ENCODE data around the gene TEKT5.
"Not testable (repeated sequence)": the region's sequence is repeated elsewhere in the genome, so short reads cannot be mapped to it uniquely, and the experiment has no call there.

TEKT5 gene

DNA sequence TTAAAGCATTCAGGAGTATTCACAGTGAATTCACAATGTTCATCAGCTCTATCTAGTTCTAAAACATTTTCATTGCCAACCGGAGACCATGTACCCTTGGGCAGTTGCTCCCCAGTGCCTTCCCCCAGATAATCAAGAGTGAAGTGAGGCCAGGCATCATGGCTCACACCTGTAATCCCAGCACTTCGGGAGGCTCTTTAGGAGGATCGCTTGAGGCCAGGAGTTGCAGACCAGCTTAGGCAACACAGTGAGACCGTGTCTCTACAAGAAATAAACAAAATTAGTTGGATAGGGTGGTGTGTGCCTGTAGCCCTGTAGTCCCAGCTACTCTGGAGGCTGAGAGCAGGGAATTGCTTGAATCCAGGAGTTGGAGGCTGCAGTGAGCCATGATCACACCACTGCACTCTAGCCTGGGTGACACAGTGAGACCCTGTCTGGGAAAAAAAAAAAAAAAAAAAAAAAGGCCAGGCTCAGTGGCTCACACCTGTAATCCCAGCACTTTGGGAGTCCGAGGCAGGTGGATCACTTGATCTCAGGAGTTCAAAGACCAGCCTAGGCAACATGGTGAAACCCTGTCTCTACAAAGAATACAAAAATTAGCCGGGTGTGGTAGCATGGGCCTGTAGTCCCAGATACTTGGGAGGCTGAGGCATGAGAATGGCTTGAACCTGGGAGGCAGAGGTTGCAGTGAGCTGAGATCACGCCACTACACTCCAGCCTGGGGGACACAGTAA lies 73.3 kb downstream of the TEKT5 start:
- H3K9me3 ChIP-seq (ENCODE audit: control insufficient read depth, low read length); H3K27ac ChIP-seq (ENCODE audit: insufficient read depth, low read depth, low read length, poor library complexity, severe bottlenecking); H3K36me3 ChIP-seq (ENCODE audit: control insufficient read depth, insufficient read depth, low read length); H3K4me3 ChIP-seq (ENCODE audit: insufficient read depth, low read depth, low read length): not testable (repeated sequence)
- 93 to 95% methylated on average over 6 to 7 of the region's 7 CpGs for WGBS, 2 experiments
- H3K27me3 ChIP-seq (ENCODE audit: control insufficient read depth, insufficient read depth, low read length, poor library complexity, severe bottlenecking): peaks cover 15% of the 10 kb centered on the region
- H3K4me1 ChIP-seq (ENCODE audit: control insufficient read depth, insufficient read depth, low read length): peaks cover 29% of the 10 kb centered on the region

DNA sequence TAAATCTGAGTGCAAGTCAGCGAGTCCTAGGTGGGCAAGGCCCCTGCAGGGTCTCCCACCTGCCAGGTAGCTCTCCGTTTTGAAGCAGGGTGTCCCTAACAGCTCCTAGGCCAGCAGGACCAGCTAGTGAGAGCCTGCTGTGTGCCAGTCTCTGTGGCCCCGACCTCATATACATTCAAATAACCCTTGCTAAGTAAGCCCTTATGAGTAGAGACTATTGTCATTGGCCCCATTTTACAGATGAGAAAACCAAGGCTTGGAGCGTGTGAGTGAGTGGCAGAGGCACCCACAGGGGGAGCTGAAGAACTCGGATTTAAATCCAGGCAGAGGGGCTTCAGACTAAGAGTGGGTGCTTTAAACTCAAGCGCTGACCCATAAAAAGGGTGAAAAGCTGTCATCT lies 74.6 kb downstream of the TEKT5 start:
- H3K9me3 ChIP-seq (ENCODE audit: control insufficient read depth, low read length): no peaks in the 10 kb centered on the region
- peaks cover 15% of the 10 kb centered on the region for H3K27me3 ChIP-seq (ENCODE audit: control insufficient read depth, insufficient read depth, low read length, poor library complexity, severe bottlenecking)
- peaks cover 30% of the 10 kb centered on the region for H3K4me1 ChIP-seq (ENCODE audit: control insufficient read depth, insufficient read depth, low read length)
- no peak overlapping the region for H3K27ac ChIP-seq (ENCODE audit: insufficient read depth, low read depth, low read length, poor library complexity, severe bottlenecking)
- 84 to 87% methylated on average over 6 of the region's 6 CpGs for WGBS, 2 experiments
- no peak overlapping the region for H3K4me3 ChIP-seq (ENCODE audit: insufficient read depth, low read depth, low read length)
- H3K36me3 ChIP-seq (ENCODE audit: control insufficient read depth, insufficient read depth, low read length): no peaks in the 10 kb centered on the region

DNA sequence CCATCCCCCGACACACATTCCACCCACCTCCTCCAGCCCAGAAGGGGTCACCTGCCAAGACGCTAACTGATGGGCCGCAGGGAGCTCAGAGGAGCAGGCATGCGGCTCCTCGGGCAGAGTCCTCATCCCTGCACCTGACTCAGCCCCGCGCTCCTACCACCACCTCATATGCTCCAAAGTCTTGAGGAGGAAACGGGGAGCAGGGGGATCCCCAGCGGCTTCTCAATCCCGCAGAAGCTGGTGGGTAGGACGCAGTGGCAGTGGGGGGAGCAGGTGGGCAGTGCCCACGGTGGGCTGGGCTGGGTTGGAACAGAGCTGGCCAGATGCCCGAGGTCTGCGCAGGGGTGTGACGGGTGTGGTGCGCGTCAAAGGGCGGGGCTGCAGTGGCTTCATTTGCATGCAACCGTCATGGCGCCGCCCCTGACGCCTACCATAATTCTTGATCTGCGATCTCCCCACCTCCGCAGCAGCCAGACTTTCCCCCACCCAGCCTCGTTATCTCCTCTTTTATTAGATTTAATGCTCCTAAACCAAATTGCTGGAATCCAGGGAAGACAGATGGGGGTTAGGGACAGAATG lies 75.4 kb downstream of the TEKT5 start:
- Histone ChIP-seq H3K9me3 (ENCODE audit: control insufficient read depth, low read length) (no peaks in the 10 kb centered on the region), H3K27ac (ENCODE audit: insufficient read depth, low read depth, low read length, poor library complexity, severe bottlenecking) (no peak overlapping the region), H3K4me3 (ENCODE audit: insufficient read depth, low read depth, low read length) (peak overlapping the region; percentile 16), H3K27me3 (ENCODE audit: control insufficient read depth, insufficient read depth, low read length, poor library complexity, severe bottlenecking) (peaks cover 15% of the 10 kb centered on the region), H3K4me1 (ENCODE audit: control insufficient read depth, insufficient read depth, low read length) (peaks cover 30% of the 10 kb centered on the region), H3K36me3 (ENCODE audit: control insufficient read depth, insufficient read depth, low read length) (no peaks in the 10 kb centered on the region)
- WGBS, 2 experiments: 51 to 56% methylated on average over 25 of the region's 25 CpGs

DNA sequence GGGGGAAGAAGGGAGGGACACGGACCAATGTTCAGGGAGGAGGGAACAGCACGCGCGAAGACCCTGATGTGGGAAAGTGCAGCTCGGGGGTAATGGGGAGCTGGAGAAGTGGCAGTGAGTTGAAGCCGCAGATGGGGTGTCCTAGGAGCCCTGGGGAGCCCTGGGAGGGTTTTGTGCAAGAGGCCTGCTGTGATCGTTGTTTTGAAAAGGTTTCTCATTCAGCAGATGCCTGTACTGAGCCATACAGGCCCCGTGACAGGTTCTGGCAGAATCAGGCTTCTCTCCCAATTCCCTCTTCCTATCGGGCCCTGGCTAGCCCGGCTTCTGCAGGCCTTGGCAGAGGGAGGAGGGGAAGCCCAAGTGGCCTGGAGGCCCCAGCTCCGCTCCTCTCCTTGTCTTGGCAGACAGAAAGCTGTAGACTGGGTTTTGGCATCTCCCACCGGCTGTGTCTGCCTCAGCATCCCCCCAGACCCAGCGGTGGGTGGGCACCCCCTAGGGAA lies 76.0 kb downstream of the TEKT5 start:
- 56 to 61% methylated on average over 13 of the region's 13 CpGs for WGBS, 2 experiments
- no peak overlapping the region for H3K4me3 ChIP-seq (ENCODE audit: insufficient read depth, low read depth, low read length)
- H3K4me1 ChIP-seq (ENCODE audit: control insufficient read depth, insufficient read depth, low read length): peaks cover 30% of the 10 kb centered on the region

DNA sequence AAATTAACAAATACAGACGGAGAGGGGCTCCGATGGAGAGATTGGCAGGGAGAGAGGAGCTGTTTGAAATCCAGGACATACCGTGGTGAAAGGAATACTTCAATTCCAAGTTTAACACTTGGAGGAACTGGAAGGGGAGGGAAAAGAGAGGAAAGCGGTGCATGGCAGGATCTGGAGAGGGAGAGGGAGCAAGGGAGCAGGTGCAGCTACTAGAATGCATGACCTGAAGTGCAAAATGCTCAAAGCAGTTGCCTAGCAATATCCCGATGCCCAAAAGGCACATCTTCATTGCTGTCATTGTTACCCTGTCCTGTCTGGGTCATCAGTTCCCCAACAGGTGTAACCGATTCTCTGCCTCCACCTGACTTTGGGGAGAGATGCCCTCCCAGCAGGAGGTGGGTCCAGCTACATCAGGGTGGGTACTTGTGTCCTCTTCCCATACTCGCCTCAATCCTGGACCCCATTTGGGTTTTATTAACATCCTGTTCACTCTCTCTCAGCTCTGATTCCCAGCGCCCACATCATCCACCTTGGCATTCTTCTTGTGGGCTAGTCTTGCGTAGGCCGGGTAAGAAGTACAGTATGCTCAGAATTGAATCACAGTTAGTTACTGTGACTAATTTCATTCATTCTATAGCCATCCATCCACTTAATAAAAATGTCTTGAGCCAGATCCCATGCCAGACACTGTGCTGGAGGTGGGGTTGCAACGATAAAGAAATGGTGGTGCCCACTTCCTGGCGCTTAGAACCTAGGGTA lies 76.9 kb downstream of the TEKT5 start:
- 78 to 79% methylated on average over 12 of the region's 12 CpGs for WGBS, 2 experiments
- Histone ChIP-seq H3K36me3 (ENCODE audit: control insufficient read depth, insufficient read depth, low read length) (no peaks in the 10 kb centered on the region), H3K4me3 (ENCODE audit: insufficient read depth, low read depth, low read length) (no peak overlapping the region), H3K4me1 (ENCODE audit: control insufficient read depth, insufficient read depth, low read length) (peaks cover 30% of the 10 kb centered on the region), H3K9me3 (ENCODE audit: control insufficient read depth, low read length) (no peaks in the 10 kb centered on the region), H3K27ac (ENCODE audit: insufficient read depth, low read depth, low read length, poor library complexity, severe bottlenecking) (no peak overlapping the region), H3K27me3 (ENCODE audit: control insufficient read depth, insufficient read depth, low read length, poor library complexity, severe bottlenecking) (peaks cover 15% of the 10 kb centered on the region)

More for the DNA sequence above, 76.0 kb downstream of the TEKT5 start:
- H3K27me3 ChIP-seq (ENCODE audit: control insufficient read depth, insufficient read depth, low read length, poor library complexity, severe bottlenecking): peaks cover 15% of the 10 kb centered on the region
- no peaks in the 10 kb centered on the region for H3K36me3 ChIP-seq (ENCODE audit: control insufficient read depth, insufficient read depth, low read length)
- no peaks in the 10 kb centered on the region for H3K9me3 ChIP-seq (ENCODE audit: control insufficient read depth, low read length)
- no peak overlapping the region for H3K27ac ChIP-seq (ENCODE audit: insufficient read depth, low read depth, low read length, poor library complexity, severe bottlenecking)

DNA sequence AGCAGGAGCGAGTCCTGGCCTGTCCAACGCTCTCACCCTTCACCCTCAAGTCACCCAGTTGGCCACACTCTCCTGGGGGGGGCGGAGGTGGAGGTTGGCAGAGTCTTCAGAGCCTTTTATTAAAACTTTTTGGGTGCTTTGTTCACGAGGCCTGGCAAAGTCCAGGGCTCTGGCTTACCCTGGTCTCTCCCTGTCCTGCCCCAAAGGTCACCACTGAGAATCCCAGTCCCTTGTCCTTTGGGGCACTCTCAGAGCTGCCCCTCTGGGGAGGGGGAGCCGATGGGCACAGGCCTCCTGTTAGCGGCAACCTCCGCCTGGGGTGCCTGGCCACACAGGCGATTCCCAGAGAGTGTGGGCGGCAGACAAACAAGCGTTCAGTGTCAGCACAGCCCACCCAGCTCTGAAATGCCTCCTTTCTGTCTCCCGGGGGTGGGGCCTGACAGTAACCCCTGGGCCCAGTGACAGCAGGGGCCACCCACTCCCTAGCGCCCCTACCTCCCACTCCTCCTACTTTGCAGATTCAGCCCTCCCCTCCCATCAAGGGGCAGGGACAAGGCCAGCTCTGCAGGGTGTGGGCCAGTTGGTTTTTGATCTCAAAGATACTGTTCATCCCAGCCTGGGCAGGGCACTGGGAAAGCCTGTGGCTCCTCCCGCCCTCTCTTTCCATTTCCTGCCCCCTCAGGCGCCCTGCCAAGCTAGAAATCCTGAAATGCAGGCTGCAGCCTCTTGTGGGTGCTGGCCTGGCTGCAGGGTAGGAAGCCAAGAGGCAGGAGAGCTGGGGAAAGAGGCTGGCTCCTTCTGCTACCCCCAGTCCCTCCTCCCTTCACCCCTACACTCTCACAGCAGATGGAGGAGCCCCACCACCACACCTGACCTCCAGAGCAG lies 77.7 kb downstream of the TEKT5 start:
- no peak overlapping the region for H3K27ac ChIP-seq (ENCODE audit: insufficient read depth, low read depth, low read length, poor library complexity, severe bottlenecking)
- 26% methylated on average over 14 of the region's 14 CpGs for WGBS, 2 experiments
- H3K27me3 ChIP-seq (ENCODE audit: control insufficient read depth, insufficient read depth, low read length, poor library complexity, severe bottlenecking): peaks cover 15% of the 10 kb centered on the region

DNA sequence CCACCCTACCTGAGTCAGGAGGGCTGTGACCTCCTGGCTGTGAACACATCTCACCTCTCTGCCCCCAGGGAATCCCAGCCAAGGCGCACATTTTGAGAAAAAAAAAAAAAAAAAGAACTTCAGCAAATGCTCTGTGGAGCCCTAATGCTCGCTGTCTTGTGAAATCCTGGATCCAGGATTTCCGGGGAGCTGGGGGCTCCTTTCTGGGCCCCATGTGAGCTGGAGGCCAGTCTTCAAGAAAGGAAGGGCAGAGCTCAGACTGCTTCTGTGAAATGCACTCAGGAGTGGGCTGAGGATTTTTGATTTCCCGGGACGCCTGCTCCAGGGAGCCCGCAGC lies 78.3 kb downstream of the TEKT5 start:
- 71 to 77% methylated on average over 6 of the region's 6 CpGs for WGBS, 2 experiments
- Histone ChIP-seq H3K27me3 (ENCODE audit: control insufficient read depth, insufficient read depth, low read length, poor library complexity, severe bottlenecking) (peaks cover 15% of the 10 kb centered on the region), H3K4me1 (ENCODE audit: control insufficient read depth, insufficient read depth, low read length) (peaks cover 25% of the 10 kb centered on the region), H3K9me3 (ENCODE audit: control insufficient read depth, low read length) (no peaks in the 10 kb centered on the region), H3K36me3 (ENCODE audit: control insufficient read depth, insufficient read depth, low read length) (no peaks in the 10 kb centered on the region), H3K4me3 (ENCODE audit: insufficient read depth, low read depth, low read length) (no peak overlapping the region), H3K27ac (ENCODE audit: insufficient read depth, low read depth, low read length, poor library complexity, severe bottlenecking) (no peak overlapping the region)

More for the DNA sequence above, 77.7 kb downstream of the TEKT5 start:
- H3K4me1 ChIP-seq (ENCODE audit: control insufficient read depth, insufficient read depth, low read length): peaks cover 25% of the 10 kb centered on the region
- no peaks in the 10 kb centered on the region for H3K36me3 ChIP-seq (ENCODE audit: control insufficient read depth, insufficient read depth, low read length)
- H3K9me3 ChIP-seq (ENCODE audit: control insufficient read depth, low read length): no peaks in the 10 kb centered on the region
- H3K4me3 ChIP-seq (ENCODE audit: insufficient read depth, low read depth, low read length): no peak overlapping the region

DNA sequence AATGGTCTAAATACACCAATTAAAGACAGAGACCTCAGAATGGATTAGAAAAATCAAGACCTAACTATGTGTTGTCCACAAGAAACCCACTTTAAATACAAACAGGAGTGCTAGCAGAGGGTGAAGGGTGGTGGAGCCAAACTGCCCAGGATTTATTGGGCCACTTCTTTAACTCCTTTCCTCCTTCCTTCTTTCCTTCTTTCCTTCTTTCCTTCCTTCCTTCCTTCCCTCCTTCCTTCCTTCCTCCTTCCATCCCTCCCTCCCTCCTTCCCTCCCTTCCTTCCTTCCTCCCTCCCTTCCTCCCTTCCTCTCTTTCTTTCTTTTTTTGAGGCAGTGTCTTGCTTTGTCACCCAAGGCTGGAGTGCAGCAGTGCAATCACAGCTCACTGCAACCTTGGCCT lies 80.0 kb downstream of the TEKT5 start:
- Histone ChIP-seq H3K27ac (ENCODE audit: insufficient read depth, low read depth, low read length, poor library complexity, severe bottlenecking) (no peak overlapping the region), H3K4me1 (ENCODE audit: control insufficient read depth, insufficient read depth, low read length) (peaks cover 25% of the 10 kb centered on the region), H3K9me3 (ENCODE audit: control insufficient read depth, low read length) (no peaks in the 10 kb centered on the region), H3K4me3 (ENCODE audit: insufficient read depth, low read depth, low read length) (no peak overlapping the region), H3K36me3 (ENCODE audit: control insufficient read depth, insufficient read depth, low read length) (no peaks in the 10 kb centered on the region), H3K27me3 (ENCODE audit: control insufficient read depth, insufficient read depth, low read length, poor library complexity, severe bottlenecking) (peaks cover 15% of the 10 kb centered on the region)

DNA sequence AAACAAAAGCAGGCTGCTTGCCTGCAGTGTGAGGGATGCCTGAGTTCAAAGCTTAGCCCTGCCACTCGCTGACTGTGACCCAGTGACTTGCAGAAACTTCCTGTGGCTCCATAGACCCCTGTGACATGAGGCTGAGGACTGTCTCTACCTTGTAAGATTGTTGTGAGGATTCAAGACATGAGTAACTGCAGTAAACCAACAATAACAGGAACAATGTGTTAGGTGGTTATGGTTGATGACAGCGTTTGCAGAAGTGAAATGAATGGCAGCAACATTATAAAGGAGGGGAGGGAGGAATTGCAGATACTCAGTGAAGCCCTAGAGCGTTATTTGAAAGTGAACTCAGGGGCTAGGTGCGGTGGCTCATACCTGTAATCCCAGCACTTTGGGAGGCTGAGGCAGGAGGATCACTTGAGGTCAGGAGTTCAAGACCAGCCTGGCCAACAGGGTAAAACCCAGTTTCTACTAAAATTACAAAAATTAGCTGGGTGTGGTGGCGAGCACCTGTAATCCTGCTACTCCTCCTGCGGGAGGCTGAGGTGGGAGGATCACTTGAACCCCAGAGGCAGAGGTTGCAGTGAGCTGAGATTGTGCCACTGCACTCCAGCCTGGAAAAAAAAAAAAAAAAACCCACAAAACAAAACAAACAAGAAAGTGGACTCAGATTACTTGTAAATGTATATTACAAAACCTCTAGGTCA lies 80.8 kb downstream of the TEKT5 start:
- peaks cover 11% of the 10 kb centered on the region for H3K27me3 ChIP-seq (ENCODE audit: control insufficient read depth, insufficient read depth, low read length, poor library complexity, severe bottlenecking)

More for the DNA sequence above, 80.8 kb downstream of the TEKT5 start:
- Histone ChIP-seq H3K9me3 (ENCODE audit: control insufficient read depth, low read length) (no peaks in the 10 kb centered on the region), H3K4me1 (ENCODE audit: control insufficient read depth, insufficient read depth, low read length) (peaks cover 23% of the 10 kb centered on the region), H3K27ac (ENCODE audit: insufficient read depth, low read depth, low read length, poor library complexity, severe bottlenecking) (no peak overlapping the region), H3K36me3 (ENCODE audit: control insufficient read depth, insufficient read depth, low read length) (no peaks in the 10 kb centered on the region), H3K4me3 (ENCODE audit: insufficient read depth, low read depth, low read length) (no peak overlapping the region)
- 83 to 87% methylated on average over 6 of the region's 6 CpGs for WGBS, 2 experiments

Data from ectodermal cell (in vitro differentiated cells).